Fibroblast of gingiva (primary cell): ENCODE data around the gene CEP78.
"Not testable (repeated sequence)": the region's sequence is repeated elsewhere in the genome, so short reads cannot be mapped to it uniquely, and the experiment has no call there.

Experiments
- DNase-seq: peaks from one replicate; pipeline ENCODE4 v3.0.0-alpha.2; 2011; ENCODE audit warnings: low read depth

Gene CEP78

DNA sequence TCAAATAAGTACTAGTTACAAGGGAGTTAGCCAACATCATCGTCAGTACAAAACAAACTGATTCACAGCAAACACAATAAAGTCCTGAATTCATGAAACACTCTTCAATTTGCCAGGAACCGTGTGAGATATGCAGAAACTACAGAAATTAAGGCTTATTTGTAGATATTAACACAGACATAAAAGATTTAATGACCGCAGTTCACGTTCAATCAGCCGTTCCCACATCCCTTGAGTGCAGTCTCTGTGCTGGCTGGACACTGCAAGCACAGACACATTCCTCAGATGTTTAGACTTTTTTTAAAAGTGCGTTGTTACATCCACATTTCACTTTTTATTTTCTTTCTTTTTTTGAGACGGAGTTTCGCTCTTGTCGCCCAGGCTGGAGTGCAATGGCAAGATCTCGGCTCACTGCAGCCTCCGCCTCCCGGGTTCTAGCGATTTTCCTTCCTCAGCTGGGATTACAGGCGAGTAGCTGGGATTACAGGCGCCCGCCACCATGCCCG lies 566 bp upstream of the CEP78 start:
- DNase-seq = no peak

DNA sequence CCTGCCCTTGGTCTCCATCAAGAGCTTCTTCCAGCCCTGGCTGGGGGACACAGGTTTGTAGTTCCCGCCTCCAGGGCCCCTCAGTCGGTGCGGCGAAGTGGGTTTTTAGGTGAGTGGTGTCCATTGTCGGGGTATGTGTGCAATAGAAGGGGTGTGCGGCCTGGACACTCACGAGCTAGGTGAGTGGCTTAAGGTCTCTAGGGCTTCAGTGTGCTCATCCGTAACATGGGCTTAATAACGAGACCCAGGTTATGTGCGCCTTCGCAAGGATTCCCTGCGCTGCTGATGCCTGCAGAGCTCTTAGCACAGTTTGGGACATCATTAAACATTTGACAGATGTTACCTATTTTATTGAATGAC lies 656 bp downstream of the CEP78 start:
- no peak for DNase-seq

DNA sequence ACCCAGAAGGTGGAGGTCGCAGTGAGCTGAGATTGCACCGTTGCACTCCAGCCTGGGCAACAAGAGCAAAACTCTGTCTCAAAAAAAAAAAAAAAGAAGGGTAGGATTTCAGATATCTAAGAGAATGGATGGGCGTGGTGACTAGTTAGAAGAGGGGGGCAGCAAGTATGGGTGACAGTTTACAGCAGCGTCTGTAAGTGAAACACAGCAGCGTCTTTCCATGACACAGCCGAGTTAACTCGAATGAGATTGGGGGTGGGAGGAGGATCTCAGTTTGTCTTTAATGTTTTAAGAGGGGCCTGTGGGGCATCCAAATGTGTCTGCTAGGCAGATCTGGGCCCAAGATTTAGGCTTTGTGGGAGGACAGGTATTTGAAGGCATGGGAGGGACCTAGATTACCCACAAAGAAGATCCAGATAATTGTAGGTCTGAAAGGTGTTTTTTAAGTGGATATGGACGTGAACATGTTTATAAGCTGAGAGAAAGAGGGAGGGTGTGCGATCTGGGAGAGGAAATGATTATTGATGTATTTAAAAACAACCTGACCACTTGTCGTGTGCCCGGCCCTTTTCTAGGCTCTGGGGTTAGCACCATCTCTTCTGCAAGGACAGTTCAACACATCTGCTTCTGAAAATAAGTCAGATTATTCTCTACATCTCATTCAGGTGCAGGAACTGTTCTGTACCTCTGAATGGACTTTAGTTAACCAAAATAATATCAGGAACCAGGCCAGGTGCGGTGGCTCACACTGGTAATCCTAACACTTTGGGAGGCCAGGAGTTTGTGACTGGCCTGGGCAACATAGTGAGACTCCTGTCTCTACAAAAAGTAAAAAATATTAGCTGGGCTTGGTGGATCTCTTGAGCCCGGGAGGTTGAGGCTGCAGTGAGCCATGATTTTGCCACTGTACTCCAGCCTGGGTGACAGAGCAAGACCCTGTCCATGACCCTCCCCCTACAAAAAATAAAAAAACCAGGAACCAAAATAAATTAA lies 2.5 kb downstream of the CEP78 start:
- DNase-seq = no peak

DNA sequence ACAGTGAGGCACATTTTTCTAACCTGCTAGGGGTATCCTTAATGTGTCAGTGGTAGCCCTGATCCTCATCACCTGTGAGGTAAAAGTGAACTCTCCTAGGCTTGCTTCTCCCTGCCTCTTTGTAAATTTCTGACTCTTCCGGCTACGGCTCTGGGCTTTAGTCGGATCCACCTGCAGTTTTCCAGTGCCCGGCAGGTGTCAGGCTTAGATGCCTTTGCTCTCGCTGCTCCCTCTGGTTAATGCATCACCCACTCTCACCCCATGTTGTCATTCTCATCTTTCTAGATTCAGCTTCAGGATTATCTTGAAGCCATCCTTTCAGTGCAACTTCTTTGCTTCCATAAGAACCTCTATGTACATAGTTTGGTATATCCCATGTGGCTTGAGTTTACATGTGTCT lies 3.6 kb downstream of the CEP78 start:
- no peak for DNase-seq

DNA sequence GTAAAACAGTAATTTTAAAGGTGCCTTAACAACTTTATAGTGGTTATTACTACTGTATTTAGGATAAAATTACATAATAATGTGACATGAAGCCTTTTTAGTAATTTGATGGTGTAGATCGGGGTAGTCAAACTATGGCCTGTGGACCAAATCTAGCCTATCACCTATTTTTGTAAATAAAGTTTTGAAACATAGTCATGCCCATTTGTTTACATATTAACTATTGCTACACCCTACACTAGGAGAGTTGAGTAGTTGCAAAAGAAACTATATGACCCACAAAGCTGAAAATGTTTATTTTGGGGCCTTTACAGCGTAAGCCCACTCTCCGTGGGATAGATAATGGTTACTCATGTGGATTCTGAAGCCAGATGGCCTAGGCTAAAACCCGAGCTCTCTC lies 6.2 kb downstream of the CEP78 start:
- no peak for DNase-seq

DNA sequence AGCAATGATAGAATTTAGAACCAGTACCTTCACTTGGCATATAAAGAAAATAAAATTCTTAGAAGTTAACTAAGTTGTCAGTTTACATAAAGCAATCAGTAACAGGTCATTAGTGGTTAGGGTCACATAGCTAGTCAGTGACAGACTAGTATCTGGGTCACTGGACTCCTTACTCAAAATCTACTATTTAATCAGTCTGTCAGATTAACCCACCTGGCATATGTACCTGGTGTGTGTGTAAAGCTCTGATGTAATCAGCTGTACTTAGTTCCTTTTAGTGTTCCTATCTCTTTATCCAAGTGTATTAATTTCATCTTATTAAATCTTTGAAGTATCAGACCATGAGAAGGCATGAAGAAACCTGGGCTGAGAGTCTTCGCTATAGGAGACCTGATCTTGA lies 7.3 kb downstream of the CEP78 start:
- DNase-seq = no peak

DNA sequence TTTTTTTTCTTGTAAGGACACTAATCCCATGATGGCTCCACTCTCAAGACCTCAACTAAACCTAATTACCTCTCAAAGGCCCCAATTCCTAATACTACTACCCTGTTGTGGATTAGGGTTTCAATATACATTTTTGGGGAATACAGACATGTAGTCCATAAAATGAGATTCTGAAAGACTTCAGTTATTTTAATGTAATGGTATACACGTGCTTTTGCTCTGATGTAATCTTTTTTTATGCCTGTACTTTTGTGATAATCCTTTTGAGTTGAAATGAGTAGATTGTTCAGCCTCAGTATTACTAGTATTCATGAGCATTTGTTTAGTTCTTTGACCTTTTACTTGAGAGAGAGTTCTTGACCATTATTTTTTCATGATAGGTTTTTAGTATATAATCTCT lies 9.5 kb downstream of the CEP78 start:
- no peak for DNase-seq

DNA sequence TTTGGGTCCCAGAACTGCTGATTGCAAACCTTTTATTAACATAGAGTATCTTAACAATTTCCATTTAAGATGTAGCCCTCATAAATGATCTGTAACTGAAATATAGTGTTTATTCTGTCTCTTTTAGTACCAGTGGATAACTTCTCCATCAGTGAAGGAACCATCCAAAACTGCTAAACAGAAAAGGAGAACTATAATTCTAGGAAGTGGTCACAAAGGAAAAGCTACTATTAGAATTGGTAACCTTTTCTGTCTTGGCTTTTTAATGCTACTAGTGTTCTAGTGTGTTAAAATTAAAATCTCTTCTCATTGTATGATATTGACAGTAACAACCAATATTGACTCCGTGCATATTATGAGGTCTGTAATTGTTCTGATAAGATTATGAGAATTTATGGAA lies 12.8 kb downstream of the CEP78 start:
- no peak for DNase-seq

DNA sequence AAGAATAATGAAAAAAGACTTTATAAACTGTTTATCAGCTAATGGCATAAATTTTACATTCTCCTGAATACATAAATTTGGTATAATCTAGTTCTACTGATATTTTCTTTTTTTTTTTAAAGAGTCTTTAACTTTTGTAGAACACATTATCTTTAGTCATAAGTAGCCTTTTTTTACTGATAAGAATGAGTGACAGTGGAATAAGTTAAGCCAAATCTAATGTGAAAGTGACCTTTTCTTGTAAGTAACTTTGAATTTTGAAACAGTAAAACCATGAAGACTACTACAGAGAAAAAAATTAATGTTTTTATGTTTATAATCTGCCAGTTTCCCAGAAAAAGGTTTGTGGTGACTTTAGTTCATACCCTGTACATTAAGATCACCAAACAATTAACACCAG lies 13.7 kb downstream of the CEP78 start:
- DNase-seq = no peak

DNA sequence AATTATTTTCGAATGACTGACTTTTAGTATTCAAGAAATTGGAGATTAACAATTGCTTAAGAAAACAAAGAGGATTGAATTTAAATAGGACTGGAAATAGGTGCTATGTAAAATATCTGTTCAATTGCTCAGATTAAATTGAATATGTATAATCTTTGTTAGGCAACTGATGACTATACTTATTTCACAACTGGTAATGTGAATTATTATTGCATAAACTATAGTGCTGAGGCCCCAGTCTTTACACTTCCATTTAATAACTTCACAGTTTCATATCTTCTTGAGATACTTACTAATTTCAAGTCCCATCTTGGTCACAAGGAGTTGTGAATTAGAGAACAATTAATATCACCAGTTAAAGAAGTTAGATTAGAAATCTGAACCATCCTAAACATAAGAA lies 16.7 kb downstream of the CEP78 start:
- DNase-seq = no peak

DNA sequence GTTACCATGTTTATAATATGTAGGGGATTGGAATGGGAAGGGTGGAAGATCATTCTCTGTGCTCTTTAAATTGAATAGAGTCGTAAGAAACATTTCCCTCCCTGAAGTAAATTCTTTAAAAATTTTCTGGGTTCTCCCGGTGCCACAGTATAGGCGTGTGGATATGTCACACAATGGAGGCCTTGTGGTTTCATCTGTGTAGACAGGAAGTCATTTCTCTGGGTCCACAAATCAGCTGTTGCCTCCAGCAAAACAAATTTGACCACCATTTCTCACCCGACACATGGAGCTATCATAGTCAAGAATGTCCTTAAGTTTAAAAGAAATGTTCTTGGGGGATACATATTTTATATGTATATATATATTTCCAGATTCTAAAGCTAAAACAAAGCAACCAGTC lies 17.4 kb downstream of the CEP78 start:
- no peak for DNase-seq

DNA sequence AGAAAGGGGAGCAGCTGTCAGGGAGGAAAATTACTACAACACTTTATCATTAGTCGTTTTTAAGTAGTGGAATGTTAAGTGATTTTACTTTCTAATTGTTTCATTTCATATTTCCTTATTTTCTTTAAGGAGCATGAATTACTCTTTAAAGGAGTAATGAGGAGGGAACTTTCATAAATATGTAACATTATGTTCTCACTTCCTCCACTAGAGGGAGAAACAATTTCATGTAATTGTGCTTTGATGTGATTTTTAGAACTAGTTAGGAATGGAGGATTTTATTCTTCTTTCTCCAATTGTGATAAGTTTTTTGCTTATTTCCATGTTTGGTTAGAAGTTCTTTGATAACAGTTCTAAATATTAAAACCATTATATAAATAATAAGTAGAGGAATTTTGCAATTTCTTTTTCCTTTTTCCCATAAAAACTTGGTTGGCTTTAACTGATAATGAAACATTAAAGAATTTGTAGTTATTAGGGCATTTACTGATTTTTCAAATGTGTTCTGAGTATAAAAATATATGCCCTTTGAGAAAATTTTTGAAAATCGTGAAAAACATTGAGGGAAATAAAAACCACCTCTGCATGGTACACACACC lies 25.6 kb downstream of the CEP78 start:
- peak; percentile 37 for DNase-seq

DNA sequence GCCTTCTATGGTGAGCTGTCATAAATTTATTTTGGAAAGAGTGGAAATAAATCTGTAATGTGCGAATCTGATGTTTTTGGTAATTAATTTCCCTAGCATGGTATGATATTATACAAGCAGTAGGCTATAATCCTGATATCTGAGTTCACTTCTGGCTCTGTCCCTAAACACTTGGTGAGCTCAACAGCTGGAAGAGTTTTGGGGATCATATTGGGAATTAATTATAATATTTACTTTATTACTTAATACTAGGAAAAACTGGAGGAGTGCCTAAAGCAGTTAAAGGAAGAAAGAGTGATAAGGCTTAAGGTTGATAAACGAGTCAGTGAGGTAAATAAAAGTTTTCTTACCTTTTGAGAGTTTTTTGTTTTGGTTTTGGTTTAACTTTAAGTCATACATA lies 26.8 kb downstream of the CEP78 start:
- DNase-seq = no peak

DNA sequence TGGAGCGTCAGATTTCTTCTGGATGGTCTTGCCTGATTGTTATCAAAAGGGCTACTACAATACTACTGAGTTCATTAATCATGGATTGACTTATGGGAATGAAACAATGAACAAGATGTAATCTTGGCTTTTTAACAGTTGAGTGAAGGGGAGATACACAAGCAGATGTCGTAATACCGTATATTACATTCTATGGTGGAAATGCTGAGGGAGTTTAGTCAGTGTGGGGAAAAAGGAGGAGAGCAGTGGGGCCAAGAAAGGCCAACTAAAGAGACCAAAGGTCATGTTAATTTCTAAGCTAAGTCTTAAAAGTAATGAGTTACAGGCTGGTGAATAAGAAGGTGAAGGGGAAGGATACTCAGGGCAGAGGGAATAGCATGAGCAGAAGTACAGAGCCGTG lies 32.0 kb downstream of the CEP78 start:
- DNase-seq = no peak

DNA sequence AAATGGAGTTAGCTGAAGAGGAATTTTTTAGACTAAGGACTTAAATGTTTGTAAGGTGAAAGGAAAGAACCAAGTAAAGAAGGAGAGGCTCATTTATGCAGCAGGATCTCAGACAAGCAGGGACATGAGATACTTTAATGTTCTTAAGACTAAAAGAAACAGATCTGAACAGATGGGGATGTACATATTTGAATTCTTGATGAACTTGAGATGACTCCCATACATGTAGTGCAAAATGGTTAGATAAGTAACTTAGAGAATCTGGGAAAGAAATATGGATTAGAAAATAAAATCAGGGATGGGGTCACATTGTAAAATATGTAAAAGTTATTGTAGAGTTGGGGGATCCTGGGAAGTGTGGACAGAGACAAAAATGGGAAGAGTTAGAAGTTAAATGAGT lies 33.9 kb downstream of the CEP78 start:
- DNase-seq = no peak

DNA sequence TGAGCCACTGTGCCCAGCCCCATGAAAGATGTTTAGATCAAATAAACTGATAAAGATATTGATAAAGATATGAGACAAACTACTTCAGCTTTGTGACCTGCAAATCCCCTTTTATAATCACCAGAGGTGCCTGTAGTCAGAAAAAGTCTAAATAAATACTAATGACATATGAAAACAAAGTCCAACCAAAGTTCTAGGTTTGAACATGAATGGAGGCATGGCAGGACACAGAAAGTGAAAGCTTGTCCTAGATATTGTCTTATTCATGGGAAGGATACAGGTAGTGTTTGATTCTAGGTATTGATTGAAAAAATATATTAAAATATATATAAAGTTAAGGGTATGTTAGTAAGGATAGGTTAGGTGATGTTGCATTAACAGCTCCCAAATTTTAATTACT lies 36.4 kb downstream of the CEP78 start:
- DNase-seq = no peak

DNA sequence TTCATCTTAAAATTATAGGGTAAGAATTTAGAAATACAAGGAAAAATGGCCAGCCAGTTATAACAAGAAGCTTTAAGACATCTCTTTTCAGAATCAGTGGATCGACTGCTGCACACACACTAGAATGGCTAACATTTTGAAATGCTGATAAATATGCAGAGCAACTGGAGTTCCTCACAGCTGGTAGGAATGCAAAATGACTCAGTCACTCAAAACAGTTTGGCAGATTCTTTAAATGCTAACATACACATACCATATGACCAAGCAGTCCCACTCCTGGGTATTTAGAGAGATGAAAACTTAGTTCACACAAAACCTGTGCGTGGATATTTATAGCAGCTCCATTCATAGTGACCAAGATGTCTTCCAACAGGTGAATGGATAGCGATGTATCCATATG lies 37.9 kb downstream of the CEP78 start:
- DNase-seq = peak; percentile 13

DNA sequence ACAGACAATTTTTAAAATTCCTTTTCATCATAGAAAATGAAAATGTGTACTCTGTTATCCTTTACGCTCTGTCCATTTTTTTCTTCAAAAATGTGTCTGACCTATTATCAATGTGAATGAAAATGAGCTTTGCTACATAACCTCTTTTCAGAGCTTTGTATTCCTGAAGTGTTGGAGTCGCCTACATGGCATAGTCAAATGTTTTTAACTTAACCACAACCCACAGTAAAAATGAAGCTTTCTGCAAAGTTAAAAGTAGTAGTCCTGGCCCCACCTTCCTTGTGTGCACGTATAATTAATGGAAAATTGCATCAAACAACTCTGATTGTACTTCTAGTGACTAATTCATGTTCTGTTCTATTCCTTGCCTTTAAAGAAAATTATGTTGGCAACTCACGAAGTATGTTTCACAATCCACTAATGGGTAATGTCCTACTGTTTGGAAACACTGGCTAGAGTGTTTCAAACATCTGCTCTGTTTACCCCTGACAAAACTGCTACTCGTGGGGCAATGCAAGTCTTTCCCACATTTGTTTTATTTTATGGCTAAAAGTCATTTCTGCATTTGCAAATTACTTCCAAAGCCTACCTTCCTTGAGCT lies 42.4 kb downstream of the CEP78 start:
- DNase-seq = peak; percentile 95

DNA sequence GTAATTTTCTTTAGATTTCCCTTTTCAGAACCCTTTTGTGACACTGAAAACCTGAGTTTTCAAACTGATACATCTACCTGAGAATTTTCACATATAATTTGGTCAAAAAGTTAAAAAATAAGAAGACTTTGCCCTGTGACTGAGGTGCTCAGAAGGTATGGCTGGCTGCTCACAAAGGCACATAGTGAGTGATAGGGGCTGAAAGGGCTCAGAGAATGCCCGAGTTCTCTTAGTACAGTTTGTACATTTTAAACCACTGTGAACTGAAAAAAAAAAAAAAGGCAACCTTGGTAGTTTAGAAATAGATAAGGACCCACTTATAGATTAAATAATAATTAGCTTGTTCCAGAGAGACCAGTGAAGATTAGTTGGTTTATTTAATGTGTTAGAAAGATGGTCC lies 42.9 kb downstream of the CEP78 start:
- no peak for DNase-seq

DNA sequence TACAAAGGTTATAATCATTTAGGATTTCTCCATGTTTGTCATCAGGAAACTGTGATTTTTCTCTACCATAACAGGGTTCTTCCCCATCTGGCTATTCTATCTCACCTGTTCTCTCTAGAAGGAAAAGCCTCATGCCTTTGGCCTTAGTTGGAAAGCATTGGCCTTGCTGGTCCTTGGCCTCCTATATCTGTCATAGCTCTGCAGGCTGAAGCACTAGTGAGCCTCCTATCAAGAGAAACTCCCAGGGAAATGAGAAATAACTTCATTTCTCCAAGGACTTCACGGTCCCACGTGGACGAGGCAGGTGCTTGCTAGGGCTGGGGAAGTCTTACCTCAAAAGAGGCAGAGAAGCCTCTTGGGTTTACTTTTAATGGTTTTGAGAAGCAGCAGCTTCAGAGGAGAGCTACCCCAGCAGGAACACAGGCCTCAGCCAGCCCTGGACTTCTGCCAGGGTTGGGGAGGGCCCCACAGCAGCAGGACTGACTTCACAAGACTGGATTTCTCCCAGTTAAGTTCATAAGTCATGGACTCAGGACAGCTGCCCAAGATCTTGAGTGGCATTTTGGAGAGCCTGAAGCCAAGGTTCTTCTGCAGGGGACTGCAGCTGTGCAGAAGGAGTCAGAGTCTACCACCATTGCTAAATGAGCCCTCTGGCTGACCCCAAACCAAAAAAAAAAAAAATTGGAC lies 45.2 kb downstream of the CEP78 start:
- peak; percentile 94 for DNase-seq

DNA sequence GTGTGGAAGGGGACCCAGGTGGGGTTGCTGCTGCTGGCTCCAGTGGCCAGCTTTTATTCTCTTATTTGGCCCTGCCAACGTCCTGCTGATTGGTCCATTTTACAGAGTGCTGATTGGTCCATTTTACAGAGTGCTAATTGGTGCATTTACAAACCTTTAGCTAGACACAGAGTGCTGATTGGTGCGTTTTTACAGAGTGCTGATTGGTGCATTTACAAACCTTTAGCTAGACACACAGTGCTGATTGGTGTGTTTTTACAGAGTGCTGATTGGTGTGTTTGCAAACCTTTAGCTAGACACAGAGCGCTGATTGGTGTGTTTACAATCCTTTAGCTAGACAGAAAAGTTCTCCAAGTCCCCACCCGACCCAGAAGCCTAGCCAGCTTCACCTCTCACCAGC lies 48.3 kb downstream of the CEP78 start:
- DNase-seq = not testable (repeated sequence)

DNA sequence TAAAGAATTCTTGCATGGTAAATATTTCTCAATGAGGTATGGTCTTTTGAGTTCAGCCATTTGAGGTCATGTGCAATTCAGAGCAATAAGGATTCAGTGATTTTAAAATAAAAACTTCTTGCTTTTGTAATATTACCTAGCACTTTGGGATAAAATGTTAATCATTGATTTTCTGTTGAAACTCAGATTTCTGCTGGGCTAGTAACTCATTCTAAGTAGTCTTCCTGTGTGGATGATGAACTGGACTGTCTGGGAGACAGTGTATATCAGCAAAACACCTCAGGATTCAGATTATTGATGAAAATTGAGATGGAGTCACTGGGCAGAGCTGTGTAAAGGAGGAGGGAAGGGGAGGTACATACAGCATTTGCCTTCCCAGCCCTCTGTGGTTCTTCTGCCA lies 50.2 kb downstream of the CEP78 start:
- DNase-seq = no peak
